ENCODE data around the gene CABLES2. TPM values are rescaled to one million over a fixed set of nuclear protein-coding genes. Genes with fewer than 3 reads are reported as not detected.

The CABLES2 gene
- total RNA-seq, 1 experiment from 2014 or later: 8.9 TPM

DNA sequence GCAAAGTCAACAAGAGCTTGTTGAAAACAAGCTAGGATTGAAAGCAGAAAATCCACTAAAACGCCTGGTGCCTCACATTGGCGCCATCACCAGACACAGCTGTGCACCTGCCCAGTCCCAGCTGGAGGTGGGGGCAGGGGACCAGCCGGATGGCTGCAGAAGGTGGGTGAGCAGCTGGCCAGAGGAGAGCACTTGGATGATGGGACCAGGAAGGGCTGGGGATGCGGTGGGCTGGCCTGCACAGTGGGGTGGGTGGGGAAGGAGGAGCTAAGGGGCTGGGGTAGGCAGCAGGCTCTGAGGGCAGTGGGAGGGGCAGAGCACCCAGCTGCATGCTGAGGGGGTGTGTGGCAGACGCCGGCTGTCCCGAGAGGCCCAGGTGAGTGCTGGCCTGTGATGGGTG, 7.1 kb downstream of the CABLES2 start:
- intact Hi-C loops (cut with micrococcal nuclease): no loop called here
- Histone ChIP-seq H3K9me2 (ENCODE audit: insufficient read depth) (no peaks in the 10 kb centered on the region), H3K27ac (ENCODE audit: low read depth, low read length) (no peak overlapping the region), H2AFZ (ENCODE audit: low read depth, low read length, poor library complexity, severe bottlenecking) (no peak overlapping the region), H3K9me3 (ENCODE audit: control insufficient read depth in 1 of 2, insufficient read depth in 1 of 2, low read depth in 1 of 2, low read length in 2 of 2) (no peaks in the 10 kb centered on the region), H3K36me3 (ENCODE audit: control insufficient read depth in 1 of 2, insufficient read depth in 2 of 2, low read length in 2 of 2) (no peaks in the 10 kb centered on the region), H3K4me3 (replicated peaks in 1 of 2; ENCODE audit: low read depth in 1 of 2, low read length in 2 of 2) (no peak overlapping the region), H3K27me3 (ENCODE audit: insufficient read depth, low read length) (no peaks in the 10 kb centered on the region), H3K9ac (ENCODE audit: low read length) (no peak overlapping the region), H3K4me1 (ENCODE audit: control insufficient read depth in 1 of 2, insufficient read depth in 2 of 2, low read length in 2 of 2) (no peaks in the 10 kb centered on the region), H3K4me2 (ENCODE audit: low read length) (no peak overlapping the region), H4K20me1 (ENCODE audit: insufficient read depth) (no peaks in the 10 kb centered on the region), H3K79me2 (ENCODE audit: insufficient read depth, low read length) (no peaks in the 10 kb centered on the region; the same call in 1 of the 2 replicates)
- ChIA-PET RAD21 (ENCODE audit: low non-redundant PET in 1 of 2, low total read pairs in 2 of 2, uncharacterized antibody in 2 of 2, unreplicated experiment in 2 of 2) (interaction anchor here in 1 of 2 experiments (0.6 kb wide), 1 partner anchor 48 kb away, joined by 8 read pairs; no protein-coding TSS in a partner anchor), CTCF (interaction anchor here (1.0 kb wide), 1 partner anchor 10 kb away, joined by 3 read pairs; no protein-coding TSS in a partner anchor), POLR2A (no interaction called here)
- no peak for ATAC-seq
- BruUV-seq (replicated peaks): no TSS peak
- no peak for TF ChIP-seq POLR2A (IDR thresholded peaks at IDR 0.05; ENCODE audit: borderline replicate concordance, extremely low read depth, insufficient read depth, insufficient read length)
- no peak for TF ChIP-seq TCF7L2 (IDR thresholded peaks at IDR 0.05; ENCODE audit: borderline replicate concordance, extremely low read depth, insufficient read depth, insufficient read length)
- no peak for TF ChIP-seq MAX (IDR thresholded peaks at IDR 0.05)
- no peak for TF ChIP-seq ZFX (IDR thresholded peaks at IDR 0.05)
- no peak for TF ChIP-seq ZBTB33 (IDR thresholded peaks at IDR 0.05; ENCODE audit: extremely low read depth, insufficient replicate concordance, low read length)
- no peak for TF ChIP-seq ZNF274 (IDR thresholded peaks at IDR 0.05; ENCODE audit: low read depth, low read length)
- TF ChIP-seq CEBPB (IDR thresholded peaks at IDR 0.05; ENCODE audit: low read depth): no peak
- TF ChIP-seq, protein P1, sequence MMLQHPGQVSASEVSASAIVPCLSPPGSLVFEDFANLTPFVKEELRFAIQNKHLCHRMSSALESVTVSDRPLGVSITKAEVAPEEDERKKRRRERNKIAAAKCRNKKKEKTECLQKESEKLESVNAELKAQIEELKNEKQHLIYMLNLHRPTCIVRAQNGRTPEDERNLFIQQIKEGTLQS (IDR thresholded peaks at IDR 0.05): no peak
- TF ChIP-seq, protein P2, sequence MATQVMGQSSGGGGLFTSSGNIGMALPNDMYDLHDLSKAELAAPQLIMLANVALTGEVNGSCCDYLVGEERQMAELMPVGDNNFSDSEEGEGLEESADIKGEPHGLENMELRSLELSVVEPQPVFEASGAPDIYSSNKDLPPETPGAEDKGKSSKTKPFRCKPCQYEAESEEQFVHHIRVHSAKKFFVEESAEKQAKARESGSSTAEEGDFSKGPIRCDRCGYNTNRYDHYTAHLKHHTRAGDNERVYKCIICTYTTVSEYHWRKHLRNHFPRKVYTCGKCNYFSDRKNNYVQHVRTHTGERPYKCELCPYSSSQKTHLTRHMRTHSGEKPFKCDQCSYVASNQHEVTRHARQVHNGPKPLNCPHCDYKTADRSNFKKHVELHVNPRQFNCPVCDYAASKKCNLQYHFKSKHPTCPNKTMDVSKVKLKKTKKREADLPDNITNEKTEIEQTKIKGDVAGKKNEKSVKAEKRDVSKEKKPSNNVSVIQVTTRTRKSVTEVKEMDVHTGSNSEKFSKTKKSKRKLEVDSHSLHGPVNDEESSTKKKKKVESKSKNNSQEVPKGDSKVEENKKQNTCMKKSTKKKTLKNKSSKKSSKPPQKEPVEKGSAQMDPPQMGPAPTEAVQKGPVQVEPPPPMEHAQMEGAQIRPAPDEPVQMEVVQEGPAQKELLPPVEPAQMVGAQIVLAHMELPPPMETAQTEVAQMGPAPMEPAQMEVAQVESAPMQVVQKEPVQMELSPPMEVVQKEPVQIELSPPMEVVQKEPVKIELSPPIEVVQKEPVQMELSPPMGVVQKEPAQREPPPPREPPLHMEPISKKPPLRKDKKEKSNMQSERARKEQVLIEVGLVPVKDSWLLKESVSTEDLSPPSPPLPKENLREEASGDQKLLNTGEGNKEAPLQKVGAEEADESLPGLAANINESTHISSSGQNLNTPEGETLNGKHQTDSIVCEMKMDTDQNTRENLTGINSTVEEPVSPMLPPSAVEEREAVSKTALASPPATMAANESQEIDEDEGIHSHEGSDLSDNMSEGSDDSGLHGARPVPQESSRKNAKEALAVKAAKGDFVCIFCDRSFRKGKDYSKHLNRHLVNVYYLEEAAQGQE (IDR thresholded peaks at IDR 0.05; ENCODE audit: low read depth): no peak
- no peak for TF ChIP-seq CBX3 (IDR thresholded peaks at IDR 0.05; ENCODE audit: low read depth)
- TF ChIP-seq SRF (IDR thresholded peaks at IDR 0.05; ENCODE audit: low read depth): no peak
- TF ChIP-seq SP1 (IDR thresholded peaks at IDR 0.05; ENCODE audit: low read depth): no peak
- TF ChIP-seq RAD21 (IDR thresholded peaks at IDR 0.05; ENCODE audit: low read depth): no peak
- no peak for DNase-seq (ENCODE audit: low read depth, low spot score)
